ENCODE measurements around the gene STXBP5L.

DNA sequence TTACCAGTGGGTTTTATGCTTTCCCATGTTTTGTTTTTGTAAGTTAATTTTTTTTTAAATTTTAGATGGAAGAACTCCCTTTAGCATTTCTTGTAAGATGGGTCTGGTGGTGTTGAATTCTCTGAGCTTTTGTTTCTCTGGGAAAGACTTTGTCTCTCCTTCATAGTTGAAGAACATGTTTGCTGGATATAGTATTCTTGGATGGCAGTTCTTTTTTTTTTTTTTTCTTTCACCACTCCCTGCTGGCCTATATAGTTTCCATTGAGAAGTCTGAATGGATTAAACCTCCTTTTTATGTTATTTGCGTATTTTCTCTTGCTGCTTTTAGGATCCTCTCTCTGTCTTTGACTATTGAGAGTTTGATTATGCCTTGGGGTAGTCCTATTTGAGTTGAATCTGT is 18.1 kb downstream of the STXBP5L start:
- no peak for TF ChIP-seq POLR2A (IDR thresholded peaks at IDR 0.05)
- TF ChIP-seq, protein P1, sequence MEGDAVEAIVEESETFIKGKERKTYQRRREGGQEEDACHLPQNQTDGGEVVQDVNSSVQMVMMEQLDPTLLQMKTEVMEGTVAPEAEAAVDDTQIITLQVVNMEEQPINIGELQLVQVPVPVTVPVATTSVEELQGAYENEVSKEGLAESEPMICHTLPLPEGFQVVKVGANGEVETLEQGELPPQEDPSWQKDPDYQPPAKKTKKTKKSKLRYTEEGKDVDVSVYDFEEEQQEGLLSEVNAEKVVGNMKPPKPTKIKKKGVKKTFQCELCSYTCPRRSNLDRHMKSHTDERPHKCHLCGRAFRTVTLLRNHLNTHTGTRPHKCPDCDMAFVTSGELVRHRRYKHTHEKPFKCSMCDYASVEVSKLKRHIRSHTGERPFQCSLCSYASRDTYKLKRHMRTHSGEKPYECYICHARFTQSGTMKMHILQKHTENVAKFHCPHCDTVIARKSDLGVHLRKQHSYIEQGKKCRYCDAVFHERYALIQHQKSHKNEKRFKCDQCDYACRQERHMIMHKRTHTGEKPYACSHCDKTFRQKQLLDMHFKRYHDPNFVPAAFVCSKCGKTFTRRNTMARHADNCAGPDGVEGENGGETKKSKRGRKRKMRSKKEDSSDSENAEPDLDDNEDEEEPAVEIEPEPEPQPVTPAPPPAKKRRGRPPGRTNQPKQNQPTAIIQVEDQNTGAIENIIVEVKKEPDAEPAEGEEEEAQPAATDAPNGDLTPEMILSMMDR (IDR thresholded peaks at IDR 0.05), result no peak
